GM18508 (cell line): ENCODE results near the gene PFN4.
A peak's percentile ranks its signal among the peaks of the same experiment; 100 is the strongest.
"Not testable (repeated sequence)": the region's sequence is repeated elsewhere in the genome, so short reads cannot be mapped to it uniquely, and the experiment has no call there.

Experiments
- ATAC-seq: cut with Tn5 transposase; IDR thresholded peaks from one replicate; pipeline ENCODE4 v1.9.1; 2021; ENCODE audit warnings: moderate number of reproducible peaks; ENCODE audit not compliant: insufficient read depth, unreplicated experiment

Gene PFN4

GRCh38 chr2:24115057-24115456, 8.1 kb downstream of the PFN4 start:
- ATAC-seq: no peak

DNA sequence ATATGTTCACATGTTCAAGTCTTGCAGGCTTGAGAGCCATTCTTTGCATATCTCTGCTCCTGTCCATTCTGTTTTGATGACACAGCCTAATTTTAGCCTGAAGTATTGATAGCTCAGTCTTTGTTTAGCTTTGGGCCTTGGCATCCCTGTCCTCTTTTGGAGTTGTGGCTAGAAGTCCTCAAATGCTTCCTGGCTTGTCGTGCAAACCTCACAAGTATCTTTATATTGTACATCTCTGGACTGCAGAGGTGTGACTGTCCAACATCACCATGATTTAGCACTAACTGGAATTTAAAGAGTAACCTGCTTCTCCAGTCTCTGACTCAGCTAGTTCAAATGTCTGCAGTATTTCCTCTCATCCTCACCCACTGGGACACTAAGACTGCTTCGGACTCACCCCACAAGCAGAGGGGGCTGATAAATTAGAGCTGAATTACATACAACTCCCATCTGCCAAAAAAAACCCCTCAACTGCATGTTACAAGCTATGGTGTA, 11.7 kb downstream of the PFN4 start:
- ATAC-seq: no peak

DNA sequence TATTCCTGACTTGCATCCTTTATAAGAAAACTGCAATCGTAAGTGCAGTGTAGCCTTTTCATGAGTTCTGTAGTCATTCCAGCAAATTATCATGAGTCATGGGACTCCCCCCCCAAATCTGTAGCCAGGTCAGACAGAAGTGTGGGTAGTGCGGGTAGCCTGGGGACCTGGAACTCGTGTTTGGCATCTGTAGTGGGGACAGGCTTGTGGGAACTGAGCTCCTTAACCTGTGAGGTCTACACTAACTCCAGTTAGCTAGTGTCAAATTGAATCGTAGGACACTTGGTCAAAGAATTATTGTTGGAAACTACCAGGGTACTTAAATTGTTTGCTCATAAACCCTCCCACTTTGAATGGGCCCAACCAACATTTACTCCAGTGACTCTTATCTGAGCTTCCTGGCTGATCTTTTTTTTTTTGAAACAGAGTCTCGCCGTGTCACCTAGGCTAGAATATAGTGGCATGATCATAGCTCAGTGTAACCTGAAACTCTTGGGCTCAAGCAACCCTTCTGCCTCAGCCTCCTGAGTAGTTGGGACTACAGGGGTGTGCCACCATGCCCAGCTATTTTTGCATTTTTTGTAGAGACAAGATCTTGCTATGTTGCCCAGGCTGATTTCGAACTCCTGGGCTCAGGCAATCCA, 12.4 kb downstream of the PFN4 start:
- ATAC-seq: no peak

- not testable (repeated sequence) for ATAC-seq
Observed at GRCh38 chr2:24109431-24109830, 13.7 kb downstream of the PFN4 start.

DNA sequence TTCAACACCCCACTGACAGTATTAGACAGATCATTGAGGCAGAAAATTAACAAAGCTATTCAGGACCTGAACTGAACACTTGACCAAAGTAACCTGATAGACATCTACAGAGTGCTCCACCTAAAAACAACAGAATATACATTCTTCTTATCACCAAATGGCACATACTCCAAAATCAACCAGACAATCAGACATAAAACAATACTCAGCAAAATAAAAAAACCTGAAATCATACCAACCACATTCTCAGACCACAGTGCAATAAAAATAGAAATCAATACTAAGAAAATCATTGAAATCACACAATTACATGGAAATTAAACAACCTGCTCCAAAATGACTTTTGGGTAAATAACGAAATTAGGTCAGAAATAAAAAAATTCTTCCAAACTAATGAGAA, 15.8 kb downstream of the PFN4 start:
- ATAC-seq: no peak

DNA sequence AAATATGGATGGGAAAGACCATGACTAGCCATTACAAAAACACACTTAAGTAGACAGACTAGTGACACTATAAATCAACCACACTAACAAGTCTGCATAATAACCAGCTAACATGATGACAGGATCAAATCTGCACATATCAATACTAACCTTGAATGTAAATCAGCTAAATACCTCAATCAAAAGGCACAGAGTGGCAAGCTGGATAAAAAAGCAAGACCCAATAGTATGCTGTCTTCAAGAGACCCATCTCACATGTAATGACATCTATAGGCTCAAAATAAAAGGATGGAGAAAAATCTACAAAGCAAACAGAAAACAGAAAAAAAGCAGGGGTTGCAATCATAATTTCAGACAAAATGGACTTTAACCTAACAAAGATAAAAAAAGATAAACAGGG, 16.3 kb downstream of the PFN4 start:
- ATAC-seq: no peak

DNA sequence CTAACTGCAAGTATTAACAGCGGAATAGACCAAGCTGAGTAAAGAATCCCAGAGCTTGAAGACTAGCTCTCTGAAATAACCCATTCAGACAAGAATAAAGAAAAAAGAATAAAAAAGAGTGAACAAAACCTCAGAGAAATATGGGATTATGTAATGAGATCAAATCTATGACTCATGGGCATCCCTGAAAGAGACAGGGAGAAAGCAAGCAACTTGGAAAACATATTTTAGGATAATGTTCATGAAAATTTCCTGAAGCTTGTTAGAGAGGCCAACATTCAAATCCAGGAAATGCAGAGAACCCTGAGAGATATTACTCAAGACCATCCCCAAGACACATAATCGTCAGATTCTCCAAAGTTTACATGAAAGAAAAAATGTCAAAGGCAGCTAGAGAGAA, 17.3 kb downstream of the PFN4 start:
- ATAC-seq: no peak

DNA sequence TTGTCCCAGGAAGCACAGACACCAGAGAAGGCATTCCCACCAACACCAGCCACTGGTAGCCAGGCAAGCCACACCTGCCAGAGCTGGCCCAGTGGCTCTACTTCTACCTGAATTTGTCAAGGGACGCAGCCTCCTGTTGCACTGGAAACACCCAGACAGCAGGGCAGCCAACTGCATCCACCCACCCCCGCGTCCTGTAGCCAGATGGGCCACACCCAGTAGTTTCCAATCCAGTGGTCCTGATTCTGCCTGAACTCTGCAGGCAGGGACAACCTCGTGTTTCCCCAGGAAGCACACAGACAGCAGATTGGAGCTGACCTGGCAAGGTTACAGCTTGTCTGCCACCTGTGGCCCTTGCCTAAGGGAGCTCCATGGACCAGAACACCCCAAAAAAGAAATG, 18.2 kb downstream of the PFN4 start:
- ATAC-seq: no peak

DNA sequence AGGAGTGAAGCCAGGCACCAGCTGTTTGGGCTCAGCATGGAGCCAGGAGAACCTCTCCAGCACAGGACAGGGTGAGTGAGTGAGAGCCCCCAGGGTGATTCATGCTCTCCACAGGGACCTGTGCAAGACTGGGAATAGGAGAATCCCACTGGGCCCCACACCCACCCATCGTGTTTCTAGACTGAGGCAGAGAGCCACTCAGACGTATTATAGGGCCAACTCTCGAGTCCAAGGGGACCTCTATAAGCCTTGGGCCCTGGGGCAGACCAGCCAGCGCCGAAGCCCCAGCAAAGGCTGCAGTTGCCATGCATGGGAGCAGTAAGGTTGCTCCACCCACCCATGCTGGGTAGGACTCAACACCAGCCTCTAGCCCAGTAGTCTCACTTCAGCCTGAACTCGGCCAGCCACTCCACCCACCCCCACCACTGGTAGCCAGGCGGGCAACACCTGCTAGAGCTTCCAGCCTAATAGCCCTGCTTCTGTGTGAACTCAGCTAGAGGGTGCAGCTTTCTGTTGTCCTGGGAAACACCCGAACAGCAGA, 19.0 kb downstream of the PFN4 start:
- no peak for ATAC-seq

DNA sequence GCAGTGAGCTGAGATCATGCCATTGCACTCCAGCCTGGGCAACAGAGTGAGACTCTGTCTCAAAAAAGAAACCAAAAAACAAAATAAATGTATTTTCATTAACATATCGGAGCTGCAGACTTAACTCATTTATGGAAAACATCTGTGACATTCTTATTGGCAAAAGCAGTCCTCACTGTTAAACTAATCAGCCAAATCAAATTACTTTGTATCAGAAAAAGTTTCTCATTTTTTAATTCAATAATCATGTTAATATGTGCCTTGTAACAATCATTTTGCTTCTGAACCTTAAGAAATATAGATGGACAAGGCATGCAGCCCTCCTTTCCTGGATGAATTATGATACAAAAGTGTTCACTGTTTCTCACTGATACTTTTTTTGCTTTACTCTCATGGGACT, 20.5 kb downstream of the PFN4 start:
- ATAC-seq: no peak

GRCh38 chr2:24101992-24102391, 21.1 kb downstream of the PFN4 start:
- no peak for ATAC-seq

DNA sequence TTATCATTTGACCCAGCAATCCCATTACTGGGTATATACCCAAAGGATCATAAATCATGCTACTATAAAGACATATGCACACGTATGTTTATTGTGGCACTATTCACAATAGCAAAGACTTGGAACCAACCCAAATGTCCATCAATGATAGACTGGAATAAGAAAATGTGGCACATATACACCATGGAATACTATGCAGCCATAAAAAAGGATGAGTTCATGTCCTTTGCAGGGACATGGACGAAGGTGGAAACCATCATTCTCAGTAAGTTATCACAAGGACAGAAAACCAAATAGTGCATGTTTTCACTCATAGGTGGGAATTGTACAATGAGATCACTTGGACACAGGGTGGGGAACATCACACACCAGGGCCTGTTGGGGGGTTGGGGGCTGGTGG, 22.4 kb downstream of the PFN4 start:
- not testable (repeated sequence) for ATAC-seq

DNA sequence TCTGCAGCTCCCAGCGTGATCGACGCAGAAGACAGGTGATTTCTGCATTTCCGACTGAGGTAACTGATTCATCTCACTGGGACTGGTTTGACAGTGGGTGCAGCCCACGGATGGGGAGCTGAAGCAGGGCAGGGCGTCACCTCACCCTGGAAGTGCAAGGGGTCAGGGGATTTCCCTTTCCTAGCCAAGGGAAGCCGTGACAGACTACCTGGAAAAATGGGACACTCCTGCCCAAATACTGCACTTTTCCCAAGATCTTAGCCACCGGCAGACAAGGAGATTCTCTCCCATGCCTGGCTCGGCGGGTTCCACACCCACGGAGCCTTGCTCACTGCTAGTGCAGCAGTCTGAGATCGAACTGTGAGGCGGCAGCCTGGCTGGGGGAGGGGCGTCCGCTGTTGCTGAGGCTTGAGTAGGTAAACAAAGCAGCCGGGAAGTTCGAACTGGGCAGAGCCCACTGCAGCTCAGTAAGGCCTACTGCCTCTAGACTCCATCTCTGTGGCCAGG, 27.9 kb downstream of the PFN4 start:
- not testable (repeated sequence) for ATAC-seq

- ATAC-seq: not testable (repeated sequence)
Observed at GRCh38 chr2:24093270-24093669, 29.9 kb downstream of the PFN4 start.

DNA sequence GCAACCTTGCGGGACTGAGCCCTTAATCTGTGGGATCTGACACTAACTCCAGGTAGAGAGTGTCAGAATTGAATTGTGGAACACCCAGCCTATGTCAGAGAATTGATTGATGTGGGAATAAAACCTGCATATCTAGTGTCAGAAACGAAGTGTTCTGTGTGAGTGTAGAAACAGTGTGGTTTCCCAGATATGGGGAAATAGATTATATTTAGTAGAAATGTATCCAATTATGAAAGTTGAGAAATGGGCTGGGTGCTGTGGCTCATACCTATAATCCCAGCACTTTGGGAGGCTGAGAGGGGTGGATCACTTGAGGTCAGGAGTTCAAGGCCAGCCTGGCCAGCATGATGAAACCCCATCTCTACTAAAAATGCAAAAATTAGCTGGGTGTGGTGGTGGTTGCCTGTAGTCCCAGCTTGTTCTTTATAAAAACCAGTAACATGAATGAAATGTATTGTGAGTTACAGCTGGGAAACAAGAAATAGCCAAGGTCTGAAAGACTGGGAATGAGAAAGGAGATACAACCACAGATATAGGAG, 34.2 kb downstream of the PFN4 start:
- ATAC-seq: no peak

- ATAC-seq: no peak
Observed at GRCh38 chr2:24087032-24087431, 36.1 kb downstream of the PFN4 start.

GRCh38 chr2:24086241-24086640, 36.9 kb downstream of the PFN4 start:
- ATAC-seq: no peak

DNA sequence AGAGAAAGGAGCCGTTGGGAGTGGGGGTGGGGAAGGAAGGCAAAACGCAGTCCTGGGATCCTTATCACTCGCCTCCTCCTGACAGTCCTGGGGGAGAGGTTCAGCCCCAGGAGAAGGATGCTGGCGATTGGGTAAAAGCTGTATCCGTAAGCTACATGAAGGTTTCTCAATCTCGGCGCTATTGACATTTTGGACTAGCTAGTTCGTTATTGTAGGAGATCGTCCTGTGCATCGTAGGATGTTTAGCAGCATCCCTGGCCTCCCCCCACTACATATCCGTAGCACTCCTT, 38.0 kb downstream of the PFN4 start:
- no peak for ATAC-seq

DNA sequence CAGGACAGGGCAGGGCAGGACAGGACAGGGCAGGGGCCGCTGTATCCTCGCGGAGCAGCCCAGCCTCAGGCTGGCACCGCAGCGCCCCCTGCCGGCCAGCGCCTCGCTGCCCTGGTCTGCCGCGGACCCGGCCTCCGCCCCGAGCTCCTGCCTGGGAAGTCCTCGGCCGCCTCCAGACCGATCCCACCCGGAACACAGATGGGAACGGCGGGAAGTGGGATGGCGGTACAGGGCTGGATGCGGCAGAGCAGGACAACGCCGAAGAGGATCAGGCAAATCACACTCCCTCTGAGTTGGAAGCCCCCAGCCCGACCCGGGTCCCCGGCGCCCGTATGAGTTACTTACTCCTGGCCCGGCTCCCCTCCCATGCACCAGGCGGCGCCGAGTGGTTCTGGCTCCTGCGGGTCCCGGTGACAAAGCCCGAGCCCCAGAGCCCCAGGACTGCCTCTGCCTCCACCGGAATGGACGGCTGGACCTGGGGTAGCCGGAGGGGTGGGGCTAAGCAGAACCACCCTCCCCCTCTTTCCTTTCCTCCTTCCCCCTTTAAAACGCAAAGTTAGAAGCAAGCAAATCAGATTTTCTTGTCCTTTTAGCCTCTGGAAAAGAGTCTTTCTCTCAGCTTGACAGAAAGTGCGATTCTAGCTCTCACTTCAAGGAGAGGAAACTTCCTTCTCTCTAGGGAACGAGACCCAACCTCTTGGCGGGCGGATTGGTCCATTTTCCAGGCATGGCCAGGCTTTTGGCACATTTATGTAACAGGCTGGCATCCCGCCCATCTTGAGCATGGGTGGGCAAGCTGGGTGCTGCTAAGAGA, 38.5 kb downstream of the PFN4 start, which contains the start of gene TP53I3:
TP53I3 (minus strand) TSS at position 449 of the 814 bp plus-strand sequence. CDS start 508 bp downstream, outside the sequence.
- peak; percentile 33 for ATAC-seq

- ATAC-seq: peak; percentile 57
Observed at GRCh38 chr2:24083567-24084385, 39.4 kb downstream of the PFN4 start.
